Smooth muscle cell (in vitro differentiated cells): Measurements from ENCODE around the gene GLT1D1. TPM values are rescaled to one million over a fixed set of nuclear protein-coding genes. Genes with fewer than 3 reads are reported as not detected.
"Not testable (repeated sequence)": the region's sequence is repeated elsewhere in the genome, so short reads cannot be mapped to it uniquely, and the experiment has no call there.

Source experiments
- DNase-seq: peaks from one replicate; lab custom pipeline; 2025; ENCODE audit not compliant: unreplicated experiment; lab: John Stamatoyannopoulos, UW
- H2AFZ ChIP-seq: fragments of 200-600 bp; sonication (generic); 2 replicates; pipeline ENCODE4 v1.6.0; 2016; ENCODE audit warnings: antibody characterized with exemption, low read depth, mild to moderate bottlenecking
- H3F3A ChIP-seq: fragments of 200-600 bp; sonication (generic); 2 replicates; pipeline ENCODE4 v1.6.0; 2017; ENCODE audit warnings: antibody characterized with exemption, low read depth
- H3K27ac ChIP-seq: fragments of 200-600 bp; sonication (generic); 2 replicates; pipeline ENCODE4 v1.5.1; 2016; ENCODE audit warnings: low read depth, mild to moderate bottlenecking
- H3K27me3 ChIP-seq: fragments of 200-600 bp; sonication (generic); 2 replicates; pipeline ENCODE4 v1.6.1; 2016; ENCODE audit warnings: low read depth, mild to moderate bottlenecking
- H3K36me3 ChIP-seq: fragments of 200-600 bp; sonication (generic); 2 replicates; pipeline ENCODE4 v1.5.1; 2016; ENCODE audit warnings: low read depth
- H3K4me1 ChIP-seq: fragments of 200-600 bp; sonication (generic); 2 replicates; pipeline ENCODE4 v1.5.1; 2016; ENCODE audit warnings: low read depth
- H3K4me2 ChIP-seq: fragments of 200-600 bp; sonication (generic); 2 replicates; pipeline ENCODE4 v1.6.0; 2016; ENCODE audit warnings: mild to moderate bottlenecking
- H3K4me3 ChIP-seq: fragments of 200-600 bp; sonication (generic); 2 replicates; pipeline ENCODE4 v1.5.1; 2016; ENCODE audit warnings: mild to moderate bottlenecking
- H3K79me2 ChIP-seq: fragments of 200-600 bp; sonication (generic); 2 replicates; pipeline ENCODE4 v1.6.0; 2016; ENCODE audit warnings: low read depth, mild to moderate bottlenecking
- H3K9ac ChIP-seq: fragments of 200-600 bp; sonication (generic); 2 replicates; pipeline ENCODE4 v1.6.0; 2016; ENCODE audit warnings: low read depth
- H3K9me3 ChIP-seq: fragments of 200-600 bp; sonication (generic); replicated peaks from 2 replicates; pipeline ENCODE4 v1.5.1; 2016; ENCODE audit warnings: low read depth
- H4K20me1 ChIP-seq: fragments of 200-600 bp; sonication (generic); 2 replicates; pipeline ENCODE4 v1.6.0; 2016; ENCODE audit warnings: low read depth
- WGBS: methylation state at CpG from one replicate; pipeline ENCODE4 v1.1.7; 2016; ENCODE audit warnings: low lambda C conversion rate; 5-methylcytosine and 5-hydroxymethylcytosine counted together
- polyA plus RNA-seq: library from polyadenylated mRNA; unstranded; fragments of >200 nt; fragmentation: Nextera tagmentation; extraction: Ambion mirVana; gene quantifications from 2 replicates; pipeline ENCODE4 v1.2.1, GENCODE V29; 2016
- total RNA-seq: library from RNA; depleted of rRNA; stranded (reverse); fragments of >200 nt; gene quantifications from 2 replicates; pipeline ENCODE4 v1.2.3, GENCODE V29; 2014
- TF ChIP-seq, protein P1 (sequence below): fragments of 200-600 bp; sonication (generic); IDR thresholded peaks from 2 replicates; pipeline ENCODE4 v1.5.1; 2017; ENCODE audit warnings: borderline replicate concordance, mild to moderate bottlenecking, antibody characterized with exemption; ENCODE audit not compliant: insufficient read depth, poor library complexity, severe bottlenecking

GLT1D1 gene
- total and polyA plus RNA-seq, 2 experiments from 2014 or later: 0.07 to 0.18 TPM

DNA sequence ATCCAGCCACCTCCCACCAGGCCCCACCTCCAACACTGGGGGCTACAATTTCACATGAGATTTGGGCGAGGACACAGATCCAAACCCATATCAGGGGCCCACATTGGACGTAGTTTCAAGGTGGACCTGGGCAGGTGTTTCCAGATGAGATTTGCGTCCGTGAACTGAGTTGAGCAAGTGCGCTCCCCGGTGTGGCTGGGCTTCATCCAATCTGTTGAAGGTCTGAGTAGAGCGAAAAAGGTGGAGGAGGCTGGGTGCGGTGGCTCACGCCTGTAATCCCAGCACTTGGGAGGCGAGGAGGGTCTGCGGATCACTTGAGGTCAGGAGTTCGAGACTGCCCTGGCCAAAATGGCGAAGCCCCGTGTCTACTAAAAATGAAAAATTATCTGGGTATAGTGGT is 4.9 kb upstream of the GLT1D1 start:
- no peaks in the 10 kb centered on the region for H3K36me3 ChIP-seq
- H3K4me2 ChIP-seq: no peak overlapping the region
- no peaks in the 10 kb centered on the region for H3K79me2 ChIP-seq
- H2AFZ ChIP-seq: no peak overlapping the region
- no peaks in the 10 kb centered on the region for H3F3A ChIP-seq
- H4K20me1 ChIP-seq: no peaks in the 10 kb centered on the region
- TF ChIP-seq, protein P1, sequence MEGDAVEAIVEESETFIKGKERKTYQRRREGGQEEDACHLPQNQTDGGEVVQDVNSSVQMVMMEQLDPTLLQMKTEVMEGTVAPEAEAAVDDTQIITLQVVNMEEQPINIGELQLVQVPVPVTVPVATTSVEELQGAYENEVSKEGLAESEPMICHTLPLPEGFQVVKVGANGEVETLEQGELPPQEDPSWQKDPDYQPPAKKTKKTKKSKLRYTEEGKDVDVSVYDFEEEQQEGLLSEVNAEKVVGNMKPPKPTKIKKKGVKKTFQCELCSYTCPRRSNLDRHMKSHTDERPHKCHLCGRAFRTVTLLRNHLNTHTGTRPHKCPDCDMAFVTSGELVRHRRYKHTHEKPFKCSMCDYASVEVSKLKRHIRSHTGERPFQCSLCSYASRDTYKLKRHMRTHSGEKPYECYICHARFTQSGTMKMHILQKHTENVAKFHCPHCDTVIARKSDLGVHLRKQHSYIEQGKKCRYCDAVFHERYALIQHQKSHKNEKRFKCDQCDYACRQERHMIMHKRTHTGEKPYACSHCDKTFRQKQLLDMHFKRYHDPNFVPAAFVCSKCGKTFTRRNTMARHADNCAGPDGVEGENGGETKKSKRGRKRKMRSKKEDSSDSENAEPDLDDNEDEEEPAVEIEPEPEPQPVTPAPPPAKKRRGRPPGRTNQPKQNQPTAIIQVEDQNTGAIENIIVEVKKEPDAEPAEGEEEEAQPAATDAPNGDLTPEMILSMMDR: no peak
- no peak overlapping the region for H3K27ac ChIP-seq
- no peak overlapping the region for H3K9ac ChIP-seq
- DNase-seq: no peak
- H3K4me3 ChIP-seq: no peak overlapping the region
- H3K4me1 ChIP-seq: no peaks in the 10 kb centered on the region
- WGBS: 96% methylated on average over 14 of the region's 14 CpGs
- peaks cover 31% of the 10 kb centered on the region for H3K27me3 ChIP-seq
- no peaks in the 10 kb centered on the region for H3K9me3 ChIP-seq

DNA sequence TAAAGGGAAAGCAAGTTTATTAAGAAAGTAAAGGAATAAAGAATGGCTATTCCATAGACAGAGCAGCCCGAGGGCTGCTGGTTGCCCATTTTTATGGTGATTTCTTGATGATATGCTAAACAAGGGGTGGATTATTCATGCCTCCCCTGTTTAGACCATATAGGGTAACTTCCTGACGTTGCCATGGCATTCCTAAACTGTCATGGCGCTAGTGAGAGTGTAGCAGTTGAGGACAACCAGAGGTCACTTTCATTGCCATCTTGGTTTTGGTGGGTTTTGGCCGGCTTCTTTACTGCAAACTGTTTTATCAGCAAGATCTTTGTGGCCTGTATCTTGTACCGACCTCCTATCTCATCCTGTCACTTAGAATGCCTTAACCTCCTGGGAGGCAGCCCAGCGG is 3.5 kb upstream of the GLT1D1 start:
- H3K79me2 ChIP-seq, DNase-seq, H3K9me3 ChIP-seq, H3K4me2 ChIP-seq, H3K4me1 ChIP-seq, H3K4me3 ChIP-seq, H2AFZ ChIP-seq, H3K27ac ChIP-seq, H3K9ac ChIP-seq, H3F3A ChIP-seq, H4K20me1 ChIP-seq, H3K36me3 ChIP-seq: not testable (repeated sequence)
- 55% methylated on average over 6 of the region's 6 CpGs for WGBS
- peaks cover 44% of the 10 kb centered on the region for H3K27me3 ChIP-seq

DNA sequence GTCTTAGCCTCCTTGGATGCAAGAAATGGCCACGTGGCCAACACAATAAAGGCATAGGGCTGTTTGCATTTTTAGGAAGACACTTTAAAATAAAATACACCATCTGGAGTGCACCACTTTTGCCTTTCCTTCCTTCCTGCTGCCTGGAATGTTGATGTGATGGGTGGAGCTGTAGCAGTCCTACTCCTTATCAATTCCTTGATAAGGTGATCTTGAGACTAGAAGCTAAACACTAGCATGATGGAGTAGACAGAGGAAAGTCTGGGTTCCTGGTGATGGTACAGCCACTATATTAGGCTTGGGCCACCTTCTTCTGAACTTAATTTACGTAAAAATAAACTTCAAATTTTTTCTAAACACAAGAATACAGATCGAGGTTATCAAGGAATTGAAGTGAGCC is 2.9 kb upstream of the GLT1D1 start:
- Histone ChIP-seq H3K9me3 (no peaks in the 10 kb centered on the region), H3K79me2 (no peaks in the 10 kb centered on the region), H3F3A (no peaks in the 10 kb centered on the region), H3K27me3 (peaks cover 49% of the 10 kb centered on the region), H3K4me2 (no peak overlapping the region), H4K20me1 (no peaks in the 10 kb centered on the region), H3K4me1 (no peaks in the 10 kb centered on the region), H3K4me3 (no peak overlapping the region), H3K27ac (no peak overlapping the region), H3K36me3 (no peaks in the 10 kb centered on the region), H2AFZ (no peak overlapping the region), H3K9ac (no peak overlapping the region)
- DNase-seq: no peak
- WGBS: 88% methylated on average over 3 of the region's 3 CpGs
- TF ChIP-seq, protein P1: no peak

DNA sequence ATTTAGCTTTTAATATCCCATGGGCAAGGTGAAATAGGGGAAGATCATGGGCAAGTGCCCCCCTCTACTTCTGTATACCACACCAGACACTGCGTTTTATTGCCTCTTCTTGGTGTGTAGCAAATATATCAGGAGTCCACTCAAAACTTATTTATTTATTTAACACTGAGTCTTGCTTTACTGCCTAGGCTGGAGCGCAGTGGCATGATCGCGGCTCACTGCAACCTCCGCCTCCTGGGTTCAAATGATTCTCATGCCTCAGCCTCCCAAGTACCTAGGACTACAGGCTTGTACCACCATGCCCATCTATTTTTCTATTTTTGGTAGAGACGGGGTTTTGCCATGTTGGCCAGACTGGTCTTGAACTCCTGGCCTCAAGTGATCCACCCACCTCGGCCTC is 1.8 kb upstream of the GLT1D1 start:
- not testable (repeated sequence) for H3F3A ChIP-seq, DNase-seq, H3K79me2 ChIP-seq, H3K36me3 ChIP-seq, H3K4me1 ChIP-seq, H3K9ac ChIP-seq, H3K27ac ChIP-seq, H3K9me3 ChIP-seq, H3K4me3 ChIP-seq, H4K20me1 ChIP-seq, H3K4me2 ChIP-seq, H2AFZ ChIP-seq
- 98% methylated on average over 7 of the region's 7 CpGs for WGBS
- peaks cover 54% of the 10 kb centered on the region for H3K27me3 ChIP-seq
